Adrenal gland (tissue), 12 donors: ENCODE results near the gene NAGS. TPM values are rescaled to one million over a fixed set of nuclear protein-coding genes. Genes with fewer than 3 reads are reported as not detected.
"Not testable (repeated sequence)": the region's sequence is repeated elsewhere in the genome, so short reads cannot be mapped to it uniquely, and the experiment has no call there.

Experiments used
- DNase-seq, 7 donors: peaks; one replicate each; pipeline ENCODE4 v3.0.0-alpha.2; 2019 to 2020
- H3K27ac ChIP-seq, 5 donors: fragments of 200-600 bp; sonication (generic) in 4 of 5; 1 replicate in 3 of 5; 2 replicates in 2 of 5; pipeline versions ENCODE4 v1.5.1 to v1.8.0; 2016 to 2020; ENCODE audit warnings: mild to moderate bottlenecking in 1 of 5
- H3K27me3 ChIP-seq: fragments of 200-600 bp; 2 replicates; pipeline ENCODE4 v1.8.0; 2021
- H3K36me3 ChIP-seq, 2 donors: fragments of 200-600 bp; replicated peaks in 1 of 2; 1 replicate in 1 of 2; 2 replicates in 1 of 2; pipeline versions ENCODE4 v1.5.1 to v1.8.0; 2018 to 2022
- H3K4me1 ChIP-seq, 2 donors: fragments of 200-600 bp; replicated peaks in 1 of 2; 1 replicate in 1 of 2; 2 replicates in 1 of 2; pipeline versions ENCODE4 v1.5.1 to v1.8.0; 2018 to 2021
- H3K4me3 ChIP-seq, 4 donors: fragments of 200-600 bp; sonication (generic) in 3 of 4; one replicate each; pipeline ENCODE4 v1.5.1; 2016 to 2018
- H3K9me3 ChIP-seq, 3 donors: fragments of 200-600 bp; sonication (generic) in 1 of 3; replicated peaks in 1 of 3; 1 replicate in 2 of 3; 2 replicates in 1 of 3; pipeline versions ENCODE4 v1.5.1 to v1.8.0; 2016 to 2021
- POLR2A ChIP-seq, 2 donors: fragments of 450-650 bp; IDR thresholded peaks; one replicate each; pipeline ENCODE4 v1.6.1; 2017; ENCODE audit warnings: antibody characterized with exemption in 2 of 2, mild to moderate bottlenecking in 2 of 2, moderate library complexity in 1 of 2
- WGBS, 4 donors: extraction: QIAGEN DNeasy Blood & Tissue Kit in 2 of 4; methylation state at CpG; one replicate each; pipeline versions ENCODE4 v1.1.5 to v1.1.7; 2013 to 2017; 5-methylcytosine and 5-hydroxymethylcytosine counted together
- intact Hi-C, 2 donors: fragments of 100-400 bp; cut with DNase I; formaldehyde crosslinking; loops; one replicate each; pipeline versions ENCODE4 v1.14.1 to v1.15.0; 2022 to 2023
- polyA plus RNA-seq, 3 donors: library from polyadenylated mRNA; stranded (reverse); fragments of 200-250 nt in 2 of 3; fragments of 350-450 nt in 1 of 3; fragmentation: Illumina TruSeq in 1 of 3; extraction: RNeasy Lipid Tissue Mini Kit (QIAGEN cat#74804) in 1 of 3; gene quantifications; one replicate each; pipeline ENCODE4 v1.2.3, GENCODE V29; 2013 to 2014
- small RNA-seq, 2 donors: library from RNA; depleted of rRNA; stranded (forward); fragments of <200 nt; gene quantifications; one replicate each; pipeline ENCODE3, GENCODE V24; 2016
- total RNA-seq, 9 donors: library from RNA; depleted of rRNA in 4 of 9; stranded (reverse); fragments of >200 nt in 4 of 9; fragments of 120-200 nt in 1 of 9; fragmentation: NEBNext Ultra II Directional in 1 of 9; extraction: Animal tissue kit (Norgen Biotek cat#: 25700) in 1 of 9; gene quantifications; one replicate each; pipeline versions ENCODE4 v1.1.0 to v1.2.4, GENCODE V29; 2013 to 2023
- TF ChIP-seq, protein P1 (sequence below), 6 experiments: fragments of 450-650 bp in 4 of 6; fragments of 200-600 bp in 2 of 6; sonication (generic) in 1 of 6; IDR thresholded peaks; 1 replicate in 5 of 6; 2 replicates in 1 of 6; pipeline versions ENCODE4 v1.5.1 to v1.8.0; 2016 to 2021; ENCODE audit warnings: antibody characterized with exemption in 6 of 6, mild to moderate bottlenecking in 2 of 6, moderate library complexity in 1 of 6
- donor health status: healthy with polysubstance abuse.
- donor health status: Bipolar disorder and iron deficiency.
- donor health status: DM: yes; HTN: yes; CAD: no.
- donor health status: DM: no; HTN: no; CAD: no.
- donor health status: DM: no; HTN: no; CAD: no.
- donor health status: DM: yes; HTN: yes; CAD: no.

NAGS gene
- total and polyA plus RNA-seq, 12 donors, result 0.22 to 4.4 (median 1.1) TPM

DNA sequence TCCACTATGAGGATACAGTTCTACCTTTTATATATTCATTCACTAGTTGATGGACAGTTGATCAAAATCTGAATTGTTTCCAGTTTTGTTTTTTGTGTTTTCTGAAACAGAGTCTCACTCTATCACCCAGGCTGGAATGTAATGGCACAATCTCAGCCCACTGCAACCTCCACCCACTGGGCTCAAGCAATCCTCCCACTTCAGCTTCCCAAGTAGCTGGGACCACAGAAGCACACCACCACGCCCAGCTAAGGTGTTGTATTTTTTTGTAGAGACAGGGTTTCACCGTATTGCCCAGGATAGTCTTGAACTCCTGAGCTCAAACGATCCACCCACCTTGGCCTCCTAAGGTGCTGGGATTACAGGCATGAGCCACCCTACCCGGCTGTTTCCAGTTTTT lies 41.1 kb downstream of the NAGS start:
- Histone ChIP-seq H3K4me1 (peaks cover 8 to 25% of the 10 kb centered on the region in 2 donors), H3K4me3 (no peak overlapping the region), H3K27me3 (no peaks in the 10 kb centered on the region), H3K36me3 (peaks cover 0 to 24% of the 10 kb centered on the region in 2 donors), H3K27ac (no peak overlapping the region), H3K9me3 (no peaks in the 10 kb centered on the region)
- 91 to 97% (median 96%) methylated on average over 4 of the region's 4 CpGs for WGBS, 4 donors
- intact Hi-C loops, result no loop called here
- TF ChIP-seq, protein P1, sequence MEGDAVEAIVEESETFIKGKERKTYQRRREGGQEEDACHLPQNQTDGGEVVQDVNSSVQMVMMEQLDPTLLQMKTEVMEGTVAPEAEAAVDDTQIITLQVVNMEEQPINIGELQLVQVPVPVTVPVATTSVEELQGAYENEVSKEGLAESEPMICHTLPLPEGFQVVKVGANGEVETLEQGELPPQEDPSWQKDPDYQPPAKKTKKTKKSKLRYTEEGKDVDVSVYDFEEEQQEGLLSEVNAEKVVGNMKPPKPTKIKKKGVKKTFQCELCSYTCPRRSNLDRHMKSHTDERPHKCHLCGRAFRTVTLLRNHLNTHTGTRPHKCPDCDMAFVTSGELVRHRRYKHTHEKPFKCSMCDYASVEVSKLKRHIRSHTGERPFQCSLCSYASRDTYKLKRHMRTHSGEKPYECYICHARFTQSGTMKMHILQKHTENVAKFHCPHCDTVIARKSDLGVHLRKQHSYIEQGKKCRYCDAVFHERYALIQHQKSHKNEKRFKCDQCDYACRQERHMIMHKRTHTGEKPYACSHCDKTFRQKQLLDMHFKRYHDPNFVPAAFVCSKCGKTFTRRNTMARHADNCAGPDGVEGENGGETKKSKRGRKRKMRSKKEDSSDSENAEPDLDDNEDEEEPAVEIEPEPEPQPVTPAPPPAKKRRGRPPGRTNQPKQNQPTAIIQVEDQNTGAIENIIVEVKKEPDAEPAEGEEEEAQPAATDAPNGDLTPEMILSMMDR (IDR thresholded peaks at IDR 0.05), result no peak
- no peak for DNase-seq

DNA sequence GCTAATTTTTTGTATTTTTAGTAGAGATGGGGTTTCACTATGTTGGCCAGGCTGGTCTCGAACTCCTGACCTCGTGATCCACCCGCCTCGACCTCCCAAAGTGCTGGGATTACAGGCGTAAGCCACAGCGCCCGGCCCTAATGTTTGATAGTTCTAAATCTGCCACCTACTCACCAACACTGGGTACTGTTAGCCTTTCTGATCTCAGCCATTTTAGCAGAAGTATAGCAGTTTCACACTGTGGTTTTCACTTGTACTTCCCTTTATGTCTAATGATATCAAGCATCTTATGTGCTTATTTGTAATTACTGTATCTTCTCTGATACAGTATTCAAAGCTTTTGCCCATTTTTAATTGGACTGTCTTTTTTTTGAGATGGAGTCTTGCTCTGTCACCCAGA lies 42.5 kb downstream of the NAGS start:
- WGBS, 4 donors, result 98 to 100% (median 99%) methylated on average over 6 to 7 of the region's 7 CpGs
- peaks cover 0 to 39% of the 10 kb centered on the region in 2 donors for H3K36me3 ChIP-seq
- H3K4me3 ChIP-seq, DNase-seq, H3K27ac ChIP-seq, H3K27me3 ChIP-seq, intact Hi-C loops, H3K9me3 ChIP-seq: not testable (repeated sequence)
- H3K4me1 ChIP-seq, result peaks cover 8 to 15% of the 10 kb centered on the region in 2 donors

DNA sequence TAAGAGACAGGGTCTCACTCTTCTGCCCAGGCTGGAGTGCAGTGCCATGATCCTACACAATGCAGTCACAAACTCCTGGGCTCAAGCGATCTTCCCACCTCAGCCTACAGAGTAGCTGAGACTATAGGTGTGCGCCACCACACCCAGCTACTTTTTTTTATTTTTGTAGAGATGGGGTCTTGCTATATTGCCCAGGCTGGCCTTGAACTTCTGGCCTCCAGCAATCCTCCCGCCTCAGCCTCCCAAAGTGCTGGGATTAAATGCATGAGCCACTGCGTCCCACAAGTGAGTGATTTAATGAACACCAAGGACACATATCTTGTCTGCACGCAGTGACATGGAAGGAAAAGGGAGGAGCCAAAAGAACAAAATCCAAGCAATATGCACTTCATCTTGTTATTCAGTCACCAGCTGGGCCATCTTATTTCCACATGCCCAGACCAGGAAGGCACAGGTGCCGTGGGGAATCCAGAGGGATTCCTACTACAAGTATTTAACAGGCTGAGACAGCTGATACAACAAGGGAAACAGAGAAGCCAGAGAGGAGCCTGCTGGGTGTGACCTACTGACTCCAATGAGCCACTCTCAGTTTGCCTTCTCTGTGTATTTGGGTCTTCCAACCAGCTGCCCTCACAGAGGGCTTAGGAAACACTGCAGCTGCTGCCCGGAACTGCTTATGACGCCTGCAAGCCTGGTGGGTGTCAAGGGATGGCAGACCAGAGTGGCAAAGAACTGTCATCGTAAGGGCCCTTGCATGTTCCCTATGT lies 45.1 kb downstream of the NAGS start:
- no peaks in the 10 kb centered on the region for H3K9me3 ChIP-seq
- TF ChIP-seq POLR2A (IDR thresholded peaks at IDR 0.05), result no peak
- TF ChIP-seq, protein P1 (IDR thresholded peaks at IDR 0.05), result no peak
- no peak overlapping the region for H3K4me3 ChIP-seq
- no peak overlapping the region for H3K27ac ChIP-seq
- intact Hi-C loops, result no loop called here
- no peaks in the 10 kb centered on the region for H3K27me3 ChIP-seq
- peaks cover 0 to 45% of the 10 kb centered on the region in 2 donors for H3K36me3 ChIP-seq
- WGBS, 4 donors, result 92 to 94% (median 94%) methylated on average over 9 of the region's 9 CpGs
- H3K4me1 ChIP-seq, result peaks cover 15 to 22% of the 10 kb centered on the region in 2 donors
- no peak for DNase-seq

DNA sequence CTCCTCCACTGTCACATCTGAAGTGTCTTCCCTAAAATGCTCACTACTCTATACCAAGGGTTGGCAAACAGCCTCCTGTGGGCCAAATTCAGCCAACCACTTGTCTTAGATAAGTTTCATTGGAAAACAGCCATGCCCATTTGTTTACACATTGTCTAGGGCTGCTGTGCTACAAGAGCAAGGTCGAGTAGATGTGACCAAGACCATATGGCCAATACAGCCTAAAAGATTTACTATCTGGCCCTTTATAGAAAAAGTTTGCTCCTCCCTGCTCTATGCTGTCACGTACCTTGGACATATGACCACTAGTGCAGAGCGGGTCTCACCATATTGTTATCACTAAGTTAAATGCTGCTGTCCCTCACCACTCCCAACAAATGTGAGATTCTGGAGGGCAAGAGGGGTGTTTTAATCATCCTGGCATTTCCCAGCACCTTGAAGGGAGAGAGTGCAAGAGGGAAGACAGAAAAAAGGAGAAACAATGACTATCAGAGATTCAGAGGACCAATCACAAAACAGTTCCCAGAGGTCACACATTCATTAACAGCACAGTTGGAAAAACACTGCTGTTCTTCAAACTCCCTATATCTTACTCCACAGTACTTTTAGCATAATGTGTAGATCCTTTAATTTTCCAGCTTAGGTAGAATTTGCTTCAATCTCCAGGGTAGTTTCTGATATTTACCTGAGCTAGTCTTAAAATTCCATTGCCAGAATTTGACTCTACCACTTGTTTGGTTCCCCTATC lies 48.9 kb downstream of the NAGS start:
- H3K27ac ChIP-seq, result no peak overlapping the region
- H3K4me3 ChIP-seq, result no peak overlapping the region
- WGBS, 4 donors, result 46 to 54% (median 51%) methylated on average over 3 of the region's 3 CpGs
- DNase-seq, result peak in 2 of 7 donors; percentile 16 to 50
- peaks cover 12 to 22% of the 10 kb centered on the region in 2 donors for H3K4me1 ChIP-seq
- no peak for TF ChIP-seq POLR2A (IDR thresholded peaks at IDR 0.05)
- TF ChIP-seq, protein P1 (IDR thresholded peaks at IDR 0.05), result no peak
- no peaks in the 10 kb centered on the region for H3K9me3 ChIP-seq
- no peaks in the 10 kb centered on the region for H3K27me3 ChIP-seq
- intact Hi-C loops, result no loop called here
- H3K36me3 ChIP-seq, result peaks cover 0 to 44% of the 10 kb centered on the region in 2 donors

Small RNA genes lying within 50 kb of the gene (small RNA-seq; reads per million reads assigned to genes)
- 0 reads per million in 2 donors for gene RF00012

Other genes with a start within 250 kb of the NAGS start
- not detected for gene SOST, start 245.8 kb upstream of the NAGS start, total RNA-seq
- not detected for gene SOST, start 245.8 kb upstream of the NAGS start, polyA plus RNA-seq
- gene DUSP3, start 225.6 kb upstream of the NAGS start, total RNA-seq, result 100 to 1,000 TPM in 2 of 9 donors, 10 to 100 TPM in 7; 56.3 to 136 (median 76.8) TPM
- 100 to 1,000 TPM in 2 of 3 donors, 10 to 100 TPM in 1; 69.8 to 108 (median 104) TPM for gene DUSP3, start 225.6 kb upstream of the NAGS start, polyA plus RNA-seq
- under 1 TPM in 2 of 9 donors, not detected in 7; under 0.01 to 0.28 TPM for gene CFAP97D1, start 224.2 kb upstream of the NAGS start, total RNA-seq
- not detected for gene CFAP97D1, start 224.2 kb upstream of the NAGS start, polyA plus RNA-seq
- 10 to 100 TPM in 1 of 9 donors, 1 to 10 TPM in 6, under 1 TPM in 2; 0.60 to 10.6 (median 3.4) TPM for gene MPP3, start 171.5 kb upstream of the NAGS start, total RNA-seq
- 1 to 10 TPM; 2.5 to 7.6 (median 4.6) TPM for gene MPP3, start 171.5 kb upstream of the NAGS start, polyA plus RNA-seq
- gene CD300LG, start 157.4 kb upstream of the NAGS start, total RNA-seq, result 1 to 10 TPM in 8 of 9 donors, under 1 TPM in 1; 0.78 to 5.2 (median 2.8) TPM
- gene CD300LG, start 157.4 kb upstream of the NAGS start, polyA plus RNA-seq, result 1 to 10 TPM; 1.2 to 7.3 (median 1.5) TPM
- 10 to 100 TPM in 1 of 9 donors, 1 to 10 TPM in 6, under 1 TPM in 2; 0.29 to 16.0 (median 2.0) TPM for gene MPP2, start 97.1 kb upstream of the NAGS start, total RNA-seq
- 1 to 10 TPM; 1.2 to 4.1 (median 3.0) TPM for gene MPP2, start 97.1 kb upstream of the NAGS start, polyA plus RNA-seq
- not detected for gene PPY, start 62.1 kb upstream of the NAGS start, total RNA-seq
- not detected for gene PPY, start 62.1 kb upstream of the NAGS start, polyA plus RNA-seq
- under 1 TPM in 1 of 9 donors, not detected in 8; 0.43 TPM for gene PYY, start 50.7 kb upstream of the NAGS start, total RNA-seq
- not detected for gene PYY, start 50.7 kb upstream of the NAGS start, polyA plus RNA-seq
- gene TMEM101, start 10.3 kb downstream of the NAGS start, total RNA-seq, result 10 to 100 TPM; 20.4 to 52.5 (median 37.2) TPM
- gene TMEM101, start 10.3 kb downstream of the NAGS start, polyA plus RNA-seq, result 10 to 100 TPM; 12.4 to 19.1 (median 12.7) TPM
- gene LSM12, start 62.0 kb downstream of the NAGS start, total RNA-seq, result 10 to 100 TPM; 19.8 to 53.0 (median 37.7) TPM
- 10 to 100 TPM; 28.9 to 54.7 (median 37.0) TPM for gene LSM12, start 62.0 kb downstream of the NAGS start, polyA plus RNA-seq
- gene G6PC3, start 66.1 kb downstream of the NAGS start, total RNA-seq, result 100 to 1,000 TPM in 2 of 9 donors, 10 to 100 TPM in 7; 51.2 to 114 (median 80.6) TPM
- 100 to 1,000 TPM in 2 of 3 donors, 10 to 100 TPM in 1; 95.0 to 254 (median 207) TPM for gene G6PC3, start 66.1 kb downstream of the NAGS start, polyA plus RNA-seq
- 100 to 1,000 TPM in 3 of 9 donors, 10 to 100 TPM in 6; 15.1 to 144 (median 71.7) TPM for gene HDAC5, start 119.0 kb downstream of the NAGS start, total RNA-seq
- gene HDAC5, start 119.0 kb downstream of the NAGS start, polyA plus RNA-seq, result 100 to 1,000 TPM in 1 of 3 donors, 10 to 100 TPM in 1, 1 to 10 TPM in 1; 4.8 to 102 (median 83.0) TPM
- gene HROB, start 137.3 kb downstream of the NAGS start, total RNA-seq, result 1 to 10 TPM in 3 of 9 donors, under 1 TPM in 5, not detected in 1; 0.49 to 2.6 (median 0.91) TPM
- gene HROB, start 137.3 kb downstream of the NAGS start, polyA plus RNA-seq, result 1 to 10 TPM in 2 of 3 donors, under 1 TPM in 1; 0.42 to 2.6 (median 1.5) TPM
- gene ASB16, start 166.1 kb downstream of the NAGS start, total RNA-seq, result under 1 TPM in 7 of 9 donors, not detected in 2; 0.22 to 0.83 (median 0.39) TPM
- under 1 TPM; 0.13 to 0.48 (median 0.16) TPM for gene ASB16, start 166.1 kb downstream of the NAGS start, polyA plus RNA-seq
- gene TMUB2, start 182.3 kb downstream of the NAGS start, total RNA-seq, result 10 to 100 TPM; 21.8 to 48.6 (median 38.7) TPM
- 10 to 100 TPM; 22.8 to 89.3 (median 79.1) TPM for gene TMUB2, start 182.3 kb downstream of the NAGS start, polyA plus RNA-seq
- gene ATXN7L3, start 195.3 kb downstream of the NAGS start, total RNA-seq, result 10 to 100 TPM; 21.3 to 61.4 (median 48.9) TPM
- 10 to 100 TPM; 19.6 to 81.4 (median 47.1) TPM for gene ATXN7L3, start 195.3 kb downstream of the NAGS start, polyA plus RNA-seq
- gene UBTF, start 215.1 kb downstream of the NAGS start, total RNA-seq, result 10 to 100 TPM; 42.8 to 92.6 (median 65.5) TPM
- 10 to 100 TPM; 37.1 to 80.6 (median 51.3) TPM for gene UBTF, start 215.1 kb downstream of the NAGS start, polyA plus RNA-seq